Panc1 (cell line): ENCODE data around the gene ZBTB7C. TPM values are rescaled to one million over a fixed set of nuclear protein-coding genes. Genes with fewer than 3 reads are reported as not detected.

Experiments
- ATAC-seq: fragments of 200-7000 bp; cut with Tn5 transposase; 2 replicates; pipeline ENCODE4 v1.9.1; 2020; ENCODE audit warnings: mild to moderate bottlenecking, moderate library complexity
- BruUV-seq: library from RNA; stranded (reverse); fragments of 400-500 nt; replicated peaks from 2 replicates; lab custom pipeline; 2021; lab: Mats Ljungman, UMichigan
- CTCF ChIA-PET: fragments of 300-600 bp; sonication (Branson Sonifier 250); formaldehyde crosslinking; loops from one replicate; lab custom pipeline; 2022; ENCODE audit warnings: antibody characterized with exemption; lab: Charles Lee
- POLR2A ChIA-PET: fragments of 300-600 bp; sonication (Branson Sonifier 250); formaldehyde crosslinking; loops from one replicate; lab custom pipeline; 2022; ENCODE audit warnings: antibody characterized with exemption; lab: Charles Lee
- DNase-seq: peaks from one replicate; pipeline ENCODE4 v3.0.0-alpha.2; 2010; ENCODE audit warnings: low read depth, low spot score
- H3K27ac ChIP-seq: 2 replicates; pipeline ENCODE4 v1.5.1; 2011; ENCODE audit warnings: mild to moderate bottlenecking, low read length, inconsistent platforms
- H3K27me3 ChIP-seq: fragments of 200-500 bp; sonication (Bioruptor generic); 2 replicates; pipeline ENCODE4 v1.6.0; 2014; ENCODE audit warnings: low read length, inconsistent platforms; ENCODE audit not compliant: control insufficient read depth, insufficient read depth
- H3K36me3 ChIP-seq: fragments of 200-500 bp; sonication (Bioruptor generic); 2 replicates; pipeline ENCODE4 v1.5.1; 2014; ENCODE audit warnings: inconsistent platforms, mild to moderate bottlenecking, low read length, moderate library complexity; ENCODE audit not compliant: control insufficient read depth, insufficient read depth
- H3K4me1 ChIP-seq: 2 replicates; pipeline ENCODE4 v1.5.1; 2011; ENCODE audit warnings: inconsistent platforms, mild to moderate bottlenecking, low read length, moderate library complexity; ENCODE audit not compliant: control insufficient read depth, insufficient read depth
- H3K4me3 ChIP-seq, 2 experiments: 2 replicates each; pipeline ENCODE4 v1.5.1; 2011 to 2012; ENCODE audit warnings: low read depth in 2 of 2, low read length in 2 of 2, mild to moderate bottlenecking in 2 of 2, inconsistent platforms in 1 of 2, moderate library complexity in 1 of 2
- H3K9me3 ChIP-seq: fragments of 200-500 bp; sonication (Bioruptor generic); 2 replicates; pipeline ENCODE4 v1.5.1; 2014; ENCODE audit warnings: low read depth, mild to moderate bottlenecking, inconsistent platforms, low read length, moderate library complexity; ENCODE audit not compliant: control insufficient read depth, insufficient read depth
- CTCF ChIP-seq: fragments of 450-650 bp; IDR thresholded peaks from 2 replicates; pipeline ENCODE4 v1.5.1; 2017; ENCODE audit warnings: mild to moderate bottlenecking
- POLR2AphosphoS5 ChIP-seq: IDR thresholded peaks from 2 replicates; pipeline ENCODE4 v1.6.1; 2012; ENCODE audit warnings: mild to moderate bottlenecking, low read depth, low read length, moderate library complexity
- SIN3A ChIP-seq: IDR thresholded peaks from 2 replicates; pipeline ENCODE4 v1.6.1; 2012; ENCODE audit warnings: low read depth, mild to moderate bottlenecking, low read length, moderate library complexity, borderline replicate concordance; ENCODE audit not compliant: insufficient read depth
- TCF7L2 ChIP-seq: IDR thresholded peaks from 2 replicates; pipeline ENCODE4 v1.6.1; 2011; ENCODE audit warnings: mild to moderate bottlenecking, low read depth, low read length, inconsistent platforms
- in situ Hi-C: cut with HindIII; loops from 2 replicates; pipeline ENCODE4 v1.10.0; 2016; ENCODE audit warnings: low sequenced_read_pairs, low pct_unique_long_range_greater_than_20kb
- intact Hi-C: fragments of 100-400 bp; cut with micrococcal nuclease; formaldehyde crosslinking; loops from one replicate; pipeline ENCODE4 v1.10.0; 2022; ENCODE audit not compliant: unreplicated experiment
- total RNA-seq: library from RNA; stranded (reverse); gene quantifications from one replicate; pipeline ENCODE4 v1.2.1, GENCODE V29; 2021; ENCODE audit not compliant: unreplicated experiment
- TF ChIP-seq, protein P1 (sequence below), 2 experiments: IDR thresholded peaks; 2 replicates each; pipeline ENCODE4 v1.6.1; 2011 to 2012; ENCODE audit warnings: low read depth in 2 of 2, control low read depth in 1 of 2, low read length in 1 of 2, mild to moderate bottlenecking in 1 of 2, moderate library complexity in 1 of 2; ENCODE audit not compliant: insufficient read depth in 1 of 2

ZBTB7C gene
- total RNA-seq, 1 experiment from 2014 or later = 0.03 TPM

- intact Hi-C loops = no loop called here
- in situ Hi-C loops = no loop called here
- Histone ChIP-seq H3K27ac (no peak overlapping the region), H3K36me3 (no peaks in the 10 kb centered on the region), H3K4me3 (no peak overlapping the region), H3K4me1 (no peaks in the 10 kb centered on the region), H3K27me3 (no peaks in the 10 kb centered on the region; the same call in 1 of the 2 replicates), H3K9me3 (no peaks in the 10 kb centered on the region)
- TF ChIP-seq CTCF = no peak
- no peak for TF ChIP-seq POLR2AphosphoS5
- no peak for TF ChIP-seq TCF7L2
- no peak for TF ChIP-seq SIN3A
- TF ChIP-seq, protein P1, sequence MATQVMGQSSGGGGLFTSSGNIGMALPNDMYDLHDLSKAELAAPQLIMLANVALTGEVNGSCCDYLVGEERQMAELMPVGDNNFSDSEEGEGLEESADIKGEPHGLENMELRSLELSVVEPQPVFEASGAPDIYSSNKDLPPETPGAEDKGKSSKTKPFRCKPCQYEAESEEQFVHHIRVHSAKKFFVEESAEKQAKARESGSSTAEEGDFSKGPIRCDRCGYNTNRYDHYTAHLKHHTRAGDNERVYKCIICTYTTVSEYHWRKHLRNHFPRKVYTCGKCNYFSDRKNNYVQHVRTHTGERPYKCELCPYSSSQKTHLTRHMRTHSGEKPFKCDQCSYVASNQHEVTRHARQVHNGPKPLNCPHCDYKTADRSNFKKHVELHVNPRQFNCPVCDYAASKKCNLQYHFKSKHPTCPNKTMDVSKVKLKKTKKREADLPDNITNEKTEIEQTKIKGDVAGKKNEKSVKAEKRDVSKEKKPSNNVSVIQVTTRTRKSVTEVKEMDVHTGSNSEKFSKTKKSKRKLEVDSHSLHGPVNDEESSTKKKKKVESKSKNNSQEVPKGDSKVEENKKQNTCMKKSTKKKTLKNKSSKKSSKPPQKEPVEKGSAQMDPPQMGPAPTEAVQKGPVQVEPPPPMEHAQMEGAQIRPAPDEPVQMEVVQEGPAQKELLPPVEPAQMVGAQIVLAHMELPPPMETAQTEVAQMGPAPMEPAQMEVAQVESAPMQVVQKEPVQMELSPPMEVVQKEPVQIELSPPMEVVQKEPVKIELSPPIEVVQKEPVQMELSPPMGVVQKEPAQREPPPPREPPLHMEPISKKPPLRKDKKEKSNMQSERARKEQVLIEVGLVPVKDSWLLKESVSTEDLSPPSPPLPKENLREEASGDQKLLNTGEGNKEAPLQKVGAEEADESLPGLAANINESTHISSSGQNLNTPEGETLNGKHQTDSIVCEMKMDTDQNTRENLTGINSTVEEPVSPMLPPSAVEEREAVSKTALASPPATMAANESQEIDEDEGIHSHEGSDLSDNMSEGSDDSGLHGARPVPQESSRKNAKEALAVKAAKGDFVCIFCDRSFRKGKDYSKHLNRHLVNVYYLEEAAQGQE (IDR thresholded peaks at IDR 0.05; ENCODE audit: insufficient read depth in 1 of 2, low read depth in 2 of 2, low read length in 1 of 2) = no peak
- ChIA-PET CTCF (no interaction called here), POLR2A (no interaction called here)
- no peak for DNase-seq
- BruUV-seq = no TSS peak
- no peak for ATAC-seq
Observed at GRCh38 chr18:48100165-48100575, 309.0 kb downstream of the ZBTB7C start.

DNA sequence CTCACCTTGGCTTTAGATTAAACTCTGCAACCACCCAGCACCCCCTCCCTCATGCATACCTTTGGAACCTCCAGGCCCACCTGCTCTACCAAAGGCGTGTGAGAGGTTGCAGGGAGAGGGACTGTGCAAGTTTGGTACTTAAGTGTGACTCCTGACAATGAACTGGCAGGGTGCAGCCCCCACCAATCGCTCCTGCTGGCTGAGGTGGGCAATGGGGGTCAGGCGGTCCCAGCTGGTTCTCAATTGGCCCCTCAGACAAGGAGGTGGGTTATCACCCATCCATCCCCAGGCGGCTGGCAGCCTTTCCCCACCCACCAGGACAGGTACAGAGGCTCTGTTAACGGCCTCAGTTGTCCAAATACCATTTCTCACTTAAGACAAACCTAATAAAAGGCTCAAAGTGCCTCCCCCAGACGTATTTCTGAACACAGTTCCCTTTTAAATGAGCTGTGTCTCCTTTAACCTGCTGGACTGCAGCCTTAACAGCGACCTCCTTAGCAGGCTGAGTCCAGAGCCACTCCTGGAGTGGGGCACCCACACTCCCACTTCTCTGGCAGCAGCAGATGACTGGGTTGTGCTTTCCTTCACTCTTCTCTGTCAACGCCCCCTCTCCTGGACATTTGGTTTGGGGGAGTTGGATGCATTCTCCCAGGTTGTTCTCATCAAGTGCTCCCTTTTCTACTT is 309.6 kb downstream of the ZBTB7C start:
- H3K4me3 ChIP-seq = no peak overlapping the region
- BruUV-seq = no TSS peak
- DNase-seq (no peak), ATAC-seq (no peak)
- ChIA-PET POLR2A (no interaction called here), CTCF (no interaction called here)
- no peak for TF ChIP-seq TCF7L2
- TF ChIP-seq SIN3A = no peak
- TF ChIP-seq POLR2AphosphoS5 = no peak
- H3K36me3 ChIP-seq = no peaks in the 10 kb centered on the region
- H3K9me3 ChIP-seq = no peaks in the 10 kb centered on the region
- H3K27me3 ChIP-seq = no peaks in the 10 kb centered on the region; the same call in 1 of the 2 replicates
- in situ Hi-C loops = no loop called here
- no peak overlapping the region for H3K27ac ChIP-seq
- no peaks in the 10 kb centered on the region for H3K4me1 ChIP-seq
- intact Hi-C loops = no loop called here

DNA sequence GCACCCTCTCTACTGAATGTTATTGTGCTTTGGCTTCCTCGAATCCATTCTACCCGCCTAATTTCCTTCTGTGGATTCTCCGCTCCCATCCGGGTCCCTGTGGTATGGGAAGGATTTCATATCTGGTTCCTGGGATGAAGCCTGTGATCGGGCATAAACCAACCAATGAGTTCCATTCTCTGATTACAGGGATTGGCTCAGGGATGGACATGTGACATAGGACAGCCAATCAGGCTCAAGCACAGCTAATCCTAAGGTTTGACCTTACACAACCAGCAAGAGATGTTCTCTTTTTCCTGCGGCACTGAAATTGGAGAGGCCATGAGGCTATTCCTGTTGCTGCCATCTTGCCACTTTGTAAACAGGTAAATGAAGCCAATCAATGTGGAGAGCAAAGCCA is 310.6 kb downstream of the ZBTB7C start:
- BruUV-seq = no TSS peak
- no peak for ATAC-seq

More for the DNA sequence above, 310.6 kb downstream of the ZBTB7C start:
- TF ChIP-seq POLR2AphosphoS5 (no peak), TCF7L2 (no peak), SIN3A (no peak), CTCF (no peak)
- TF ChIP-seq, protein P1 (IDR thresholded peaks at IDR 0.05; ENCODE audit: insufficient read depth in 1 of 2, low read depth in 2 of 2, low read length in 1 of 2) = no peak
- no peaks in the 10 kb centered on the region for H3K9me3 ChIP-seq
- no peak overlapping the region for H3K4me3 ChIP-seq
- no peaks in the 10 kb centered on the region for H3K36me3 ChIP-seq
- no peak for DNase-seq
- CTCF ChIA-PET = no interaction called here
- POLR2A ChIA-PET = no interaction called here
- in situ Hi-C loops (no loop called here), intact Hi-C loops (no loop called here)
- no peak overlapping the region for H3K27ac ChIP-seq
- no peaks in the 10 kb centered on the region for H3K4me1 ChIP-seq
- no peaks in the 10 kb centered on the region; the same call in 1 of the 2 replicates for H3K27me3 ChIP-seq
